Stomach (tissue), 4 donors: ENCODE results near the gene SF3B2.

Source experiments
- CTCF ChIP-seq, 7 experiments: fragments of 450-650 bp in 4 of 7; fragments of 200-600 bp in 3 of 7; sonication (generic) in 3 of 7; IDR thresholded peaks; one replicate each; pipeline ENCODE4 v1.5.1; 2016 to 2019; ENCODE audit warnings: antibody characterized with exemption in 7 of 7, control low read depth in 2 of 7, mild to moderate bottlenecking in 1 of 7
- POLR2A ChIP-seq, 4 donors: fragments of 450-650 bp; IDR thresholded peaks; one replicate each; pipeline ENCODE4 v1.6.1; 2016; ENCODE audit warnings: antibody characterized with exemption in 4 of 4, control low read depth in 2 of 4, mild to moderate bottlenecking in 1 of 4, moderate library complexity in 1 of 4

- TF ChIP-seq CTCF (IDR thresholded peaks at IDR 0.05) = no peak
- TF ChIP-seq POLR2A (IDR thresholded peaks at IDR 0.05) = no peak
Measured at GRCh38 chr11:66106786-66107599, 54.8 kb downstream of the SF3B2 start.
